Measurements from ENCODE around the gene PFDN1.

The PFDN1 gene

DNA sequence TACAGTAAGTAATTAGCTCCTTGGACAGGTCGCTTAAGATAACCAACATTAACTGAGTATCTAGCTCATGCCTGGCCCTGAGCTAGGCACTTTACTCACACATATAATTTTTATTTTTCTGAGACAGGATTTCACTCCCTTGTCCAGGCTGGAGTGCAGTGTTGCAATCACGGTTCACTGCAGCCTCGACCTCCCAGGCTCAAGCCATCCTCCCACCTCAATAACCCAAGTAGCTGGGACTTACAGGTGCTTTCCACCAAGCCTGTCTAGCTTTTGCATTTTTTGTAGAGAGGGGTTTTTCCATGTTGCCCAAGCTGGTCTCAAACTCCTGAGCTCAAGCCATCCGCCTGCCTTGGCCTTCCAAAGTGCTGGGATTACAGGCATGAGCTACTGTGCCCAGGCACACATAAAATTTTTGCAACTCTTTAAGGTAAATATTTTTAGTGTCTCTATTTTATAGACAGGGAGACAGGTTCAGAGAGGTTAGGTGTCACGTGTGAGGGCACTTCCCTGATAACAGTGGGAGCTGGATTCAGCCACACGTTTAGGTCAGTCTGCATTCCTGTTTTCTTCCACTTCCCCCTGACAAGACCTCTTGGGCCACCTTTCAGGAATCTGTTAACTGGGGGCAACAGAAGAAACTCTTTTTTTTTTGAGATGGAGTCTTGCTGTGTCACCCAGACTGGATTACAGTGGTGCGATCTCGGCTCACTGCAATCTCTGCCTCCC lies 25.3 kb upstream of the PFDN1 start:
- no peak for DNase-seq (ENCODE audit: low read depth in 3 of 3)

DNA sequence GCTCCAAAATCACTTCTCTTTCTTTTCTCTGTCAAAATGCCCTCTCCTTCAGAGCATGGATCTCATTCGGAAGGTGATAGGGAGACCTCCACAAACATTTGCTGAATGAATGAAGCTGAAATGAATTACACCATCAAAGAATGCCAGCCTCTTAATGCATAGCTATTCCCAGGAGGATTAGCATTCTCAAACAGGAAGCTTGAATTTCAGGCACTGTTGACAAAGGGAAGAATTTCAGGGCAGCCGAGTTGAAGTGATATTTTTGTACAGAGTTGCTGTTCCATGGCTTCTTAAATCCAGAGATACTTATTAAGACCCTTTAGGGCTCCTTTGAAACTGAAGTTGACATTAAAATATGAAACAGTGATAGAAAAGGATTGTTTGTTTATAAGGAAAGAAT lies 24.7 kb upstream of the PFDN1 start:
- no peak for DNase-seq (ENCODE audit: low read depth in 3 of 3)

DNA sequence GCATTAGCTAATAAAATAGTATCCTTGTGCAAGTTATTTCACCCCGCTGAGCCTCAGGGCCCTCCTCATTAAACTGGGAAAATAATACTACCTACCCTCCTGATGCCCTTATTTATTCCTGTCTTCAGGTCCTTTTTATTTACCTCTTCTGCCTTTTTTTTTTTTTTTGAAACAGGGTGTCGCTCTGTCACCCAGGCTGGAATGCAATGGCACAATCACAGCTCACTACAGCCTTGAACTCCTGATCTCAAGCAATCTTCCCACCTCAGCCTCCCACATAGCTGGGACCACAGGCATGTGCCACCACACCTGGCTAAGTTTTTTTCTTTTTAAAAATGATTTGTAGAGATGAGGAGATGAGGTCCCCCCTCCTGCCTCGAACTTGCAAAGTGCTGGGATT lies 22.6 kb upstream of the PFDN1 start:
- no peak for DNase-seq (ENCODE audit: low read depth in 3 of 3)

DNA sequence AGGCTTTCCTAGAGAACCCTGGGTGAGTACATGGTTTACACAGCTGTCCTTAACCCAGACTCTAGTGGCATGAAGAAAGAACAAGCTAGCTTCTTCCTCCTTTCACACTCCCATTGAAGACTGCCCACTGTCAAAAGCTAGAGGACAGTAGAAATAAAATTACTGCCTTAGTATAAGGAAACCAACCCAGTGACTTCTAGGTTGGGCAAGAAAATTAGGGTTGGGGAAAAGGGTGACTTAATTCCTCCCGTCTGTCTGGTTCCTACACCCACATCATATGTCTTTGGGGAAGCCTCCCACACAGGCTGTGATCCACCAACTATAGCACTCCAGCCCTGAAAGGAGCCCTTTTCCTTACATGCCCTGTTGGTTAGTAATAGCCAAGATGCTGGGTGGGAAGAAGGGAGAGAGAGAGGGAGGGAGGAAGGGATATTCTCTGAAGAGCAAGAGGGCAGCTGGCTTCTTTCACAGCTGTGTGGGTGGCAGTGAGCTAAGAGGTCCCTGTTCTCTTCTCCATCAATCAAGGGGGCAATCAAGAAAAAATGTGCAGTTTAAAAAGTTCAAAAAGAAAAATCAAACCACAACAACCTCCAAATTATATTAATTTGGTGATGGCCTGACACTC lies 21.8 kb upstream of the PFDN1 start:
- no peak for DNase-seq (ENCODE audit: low read depth in 3 of 3)

DNA sequence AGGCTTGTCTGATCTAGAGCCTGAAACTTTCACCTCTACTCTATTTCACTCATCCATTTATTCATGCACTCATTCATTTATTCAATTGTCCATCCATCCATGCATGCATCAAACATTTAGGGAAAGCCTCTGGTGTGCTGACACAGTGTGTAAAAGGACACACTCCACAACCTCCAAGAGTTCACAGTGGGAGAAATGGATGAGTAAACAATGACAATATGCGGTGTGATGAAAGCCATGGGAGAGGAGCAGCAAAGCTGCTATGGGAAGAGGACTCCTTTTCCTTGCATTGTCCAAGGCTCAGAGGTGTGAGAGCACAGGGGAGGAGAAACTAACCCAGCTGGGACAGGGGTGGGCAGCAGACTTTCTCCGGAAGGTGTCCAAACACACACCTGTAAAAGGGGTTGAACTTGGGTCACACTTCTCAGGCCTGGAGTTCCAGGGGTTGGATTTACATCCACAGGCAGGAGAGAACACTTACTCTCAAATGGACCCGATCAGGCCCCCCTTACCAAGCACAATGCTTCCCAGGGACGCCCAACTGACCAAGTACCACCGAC lies 21.2 kb upstream of the PFDN1 start:
- DNase-seq (ENCODE audit: low read depth in 3 of 3), result no peak

DNA sequence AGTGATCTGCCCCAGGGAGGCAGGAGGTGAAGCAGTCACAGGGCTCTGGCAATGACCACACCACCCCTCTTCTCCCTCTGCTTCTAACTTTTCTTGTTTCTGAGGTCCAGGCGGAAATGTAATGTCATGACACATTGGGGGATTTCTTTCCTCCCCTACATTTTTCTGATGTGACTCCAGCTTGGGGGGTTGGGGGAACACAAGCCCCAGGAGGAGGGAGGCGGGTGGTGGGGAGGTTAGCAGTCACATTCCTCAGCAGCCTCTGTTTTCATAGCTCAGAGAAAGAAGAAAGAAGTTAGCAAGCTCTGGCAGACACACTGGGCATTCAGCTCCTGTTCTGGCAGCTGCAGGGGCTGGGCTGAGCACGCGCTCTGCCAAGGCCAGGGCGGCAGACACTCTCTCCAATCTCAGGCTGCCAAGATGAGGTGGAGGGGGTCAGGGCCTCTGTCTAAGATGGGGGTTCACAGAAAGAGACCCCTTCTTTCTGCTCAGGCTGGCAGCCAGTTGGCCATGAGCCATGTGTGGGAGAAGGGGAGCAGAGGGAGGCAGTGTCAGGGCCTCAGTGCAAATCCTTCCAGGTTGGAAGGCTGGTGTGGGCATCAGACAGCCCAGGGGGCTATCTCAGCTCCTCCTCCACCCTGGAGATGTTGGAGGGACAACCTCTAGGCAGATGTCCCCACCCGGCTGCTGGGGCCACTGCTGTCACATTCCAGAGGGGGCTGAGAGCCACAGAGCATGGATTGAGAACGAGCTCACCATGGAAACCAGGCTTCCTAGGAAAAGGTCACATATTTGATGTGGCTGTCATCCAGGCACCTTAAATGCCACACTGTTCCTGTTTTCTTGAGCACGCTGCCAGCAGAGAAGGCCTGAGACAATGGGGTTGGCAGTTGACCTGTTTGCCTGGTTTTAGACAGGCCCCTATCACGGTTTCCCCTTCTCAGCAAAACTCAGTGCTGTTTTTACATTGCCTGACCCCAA lies 20.1 kb upstream of the PFDN1 start:
- DNase-seq (ENCODE audit: low read depth in 3 of 3), result no peak

DNA sequence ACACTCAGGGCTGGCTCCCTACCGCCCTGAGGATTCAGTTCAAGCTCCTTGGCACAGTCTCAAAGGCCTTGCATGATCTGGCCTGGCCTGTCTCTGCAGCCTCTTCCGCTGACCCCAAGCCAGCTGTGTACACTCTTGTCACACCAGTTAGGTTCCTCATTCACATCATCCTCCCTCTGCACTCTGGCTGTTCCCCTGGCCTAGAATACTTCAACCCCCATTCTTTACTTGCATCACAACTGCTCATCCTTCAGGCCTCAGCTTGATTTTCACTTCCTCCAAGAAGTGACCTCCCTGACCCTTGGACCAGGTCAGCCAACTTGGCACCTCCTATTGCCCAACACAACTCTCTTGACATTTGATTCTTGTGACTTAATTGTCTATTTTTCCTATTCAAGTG lies 18.9 kb upstream of the PFDN1 start:
- DNase-seq (ENCODE audit: low read depth in 3 of 3), result no peak

DNA sequence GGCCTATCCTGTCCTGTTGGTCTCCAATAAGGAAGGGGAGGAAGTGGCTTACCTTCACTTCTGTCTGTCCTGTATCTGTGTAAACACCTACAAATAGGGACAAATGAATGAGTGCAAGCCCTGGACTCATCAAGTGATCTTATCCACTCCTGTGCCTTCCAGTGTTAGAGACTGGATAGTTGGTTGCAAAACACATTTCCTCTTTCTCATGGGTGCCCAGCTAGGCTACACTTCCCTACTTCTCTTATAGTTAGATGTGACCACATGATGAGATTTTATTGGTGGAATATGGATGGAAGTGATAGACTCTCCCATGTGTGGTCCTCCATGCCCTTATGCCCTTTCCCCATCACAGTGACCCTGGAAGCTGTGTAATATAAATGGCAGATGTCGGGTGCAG lies 16.9 kb upstream of the PFDN1 start:
- no peak for DNase-seq (ENCODE audit: low read depth in 3 of 3)

DNA sequence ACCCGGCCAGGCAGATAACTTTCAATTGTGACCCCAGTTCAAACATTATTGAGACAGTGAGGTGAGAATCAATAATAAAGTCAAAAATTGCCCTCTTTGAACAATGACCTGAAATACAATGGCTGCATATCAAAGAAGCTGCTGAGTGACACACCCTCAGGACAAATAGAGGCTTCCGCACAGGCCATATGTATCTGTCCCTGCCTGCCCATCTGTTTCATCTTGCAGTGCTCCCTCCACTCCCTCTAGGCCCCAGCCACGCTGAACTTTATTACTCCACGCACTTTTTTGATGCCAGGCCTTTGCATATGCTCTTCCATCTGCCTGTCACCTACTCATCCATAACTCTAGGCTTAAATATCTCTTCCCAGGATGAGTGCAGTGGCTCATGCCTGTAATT lies 15.9 kb upstream of the PFDN1 start:
- DNase-seq (ENCODE audit: low read depth in 3 of 3), result no peak

DNA sequence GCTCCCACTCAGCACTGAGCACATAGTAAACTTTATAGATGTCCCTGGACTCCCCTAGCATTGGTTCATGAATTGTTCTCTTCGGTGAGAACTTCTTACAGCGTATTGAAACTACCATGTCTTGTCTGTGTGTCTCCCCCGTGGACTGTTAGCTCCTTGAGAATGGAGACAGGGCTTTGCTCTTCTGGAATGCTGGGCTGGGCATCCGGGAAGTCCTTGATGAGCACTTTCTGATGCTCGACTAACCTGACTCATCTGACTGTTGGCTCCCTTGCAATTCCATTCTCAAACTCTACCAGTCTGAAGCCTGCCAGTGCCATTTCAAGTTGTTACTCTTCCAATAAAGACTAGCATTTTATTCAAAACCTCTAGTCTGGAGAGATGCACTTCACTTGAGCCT lies 15.0 kb upstream of the PFDN1 start:
- no peak for DNase-seq (ENCODE audit: low read depth in 3 of 3)

DNA sequence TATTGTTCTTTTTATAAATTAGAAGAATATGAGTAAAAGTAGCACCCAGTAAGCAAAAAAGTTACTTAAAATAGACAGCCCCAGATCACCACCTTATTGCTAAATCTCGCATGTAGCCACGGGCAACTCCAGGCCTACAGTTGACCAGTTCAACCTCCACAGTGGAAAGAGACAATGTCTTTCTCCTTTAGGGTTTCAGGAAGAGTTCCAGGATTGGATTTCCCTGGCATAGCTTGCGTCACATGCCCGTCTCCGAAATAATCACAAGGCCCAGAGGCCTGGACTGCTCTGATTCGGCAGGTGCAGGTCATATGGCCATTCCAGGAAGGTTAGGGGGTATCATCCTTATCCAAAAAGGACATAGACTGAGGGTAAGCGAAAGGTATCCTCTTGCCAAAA lies 9.9 kb upstream of the PFDN1 start:
- DNase-seq (ENCODE audit: low read depth in 3 of 3), result no peak

DNA sequence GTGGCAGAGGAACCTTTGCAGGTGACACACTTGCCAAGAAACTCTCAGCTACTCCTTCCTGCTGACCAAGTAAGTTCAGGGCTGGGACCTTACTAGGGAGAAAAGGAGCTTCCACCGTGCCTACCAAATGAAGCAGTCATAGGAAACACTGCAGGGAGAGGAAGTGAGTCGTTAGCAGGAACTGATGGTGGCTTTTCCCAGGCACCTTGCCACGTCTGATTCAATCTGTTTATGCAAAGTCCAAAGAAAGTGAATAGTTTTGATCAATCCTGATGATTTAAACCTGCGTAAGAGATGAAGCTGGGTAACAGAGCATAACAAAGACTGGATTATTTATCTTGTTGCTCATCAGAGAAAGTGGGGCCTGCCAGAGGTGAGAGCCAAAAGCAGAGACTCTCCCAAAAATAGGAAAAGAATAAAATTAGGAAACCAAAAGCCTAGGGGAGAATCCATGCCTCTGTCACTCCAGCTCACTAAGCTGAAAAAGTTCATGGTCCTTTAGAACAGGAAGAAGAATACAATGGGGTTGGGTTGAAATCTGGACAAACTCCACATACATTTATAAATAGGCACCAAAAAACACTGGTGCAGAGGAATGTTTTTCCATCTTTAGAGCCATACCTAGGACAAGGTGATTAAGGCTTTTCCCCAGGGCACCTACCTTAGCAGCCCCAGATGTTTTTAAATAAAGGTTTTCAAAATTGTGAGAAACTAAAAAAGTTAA lies 9.3 kb upstream of the PFDN1 start:
- DNase-seq (ENCODE audit: low read depth in 3 of 3), result no peak

DNA sequence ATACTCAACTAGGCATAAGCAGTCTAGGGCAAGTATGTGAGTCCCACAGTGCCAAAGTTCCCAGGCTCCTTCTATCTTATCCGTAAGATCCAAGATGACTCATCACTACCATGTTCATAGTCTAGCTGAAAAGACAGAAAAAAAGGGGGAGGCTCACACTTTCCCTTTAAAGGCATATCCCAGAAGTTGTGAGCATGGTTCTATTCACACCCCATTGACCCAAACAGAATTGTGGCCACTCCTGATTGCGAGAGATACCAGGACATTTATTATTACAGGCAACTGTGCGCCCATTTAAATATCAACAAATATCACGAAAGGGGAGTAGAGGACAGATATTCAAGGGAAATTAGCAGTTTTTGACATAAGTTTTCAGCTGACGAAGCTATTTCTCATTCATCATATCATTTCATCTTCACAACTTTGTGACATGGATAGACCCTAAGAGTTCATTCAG lies 8.1 kb upstream of the PFDN1 start:
- DNase-seq (ENCODE audit: low read depth in 3 of 3), result no peak

DNA sequence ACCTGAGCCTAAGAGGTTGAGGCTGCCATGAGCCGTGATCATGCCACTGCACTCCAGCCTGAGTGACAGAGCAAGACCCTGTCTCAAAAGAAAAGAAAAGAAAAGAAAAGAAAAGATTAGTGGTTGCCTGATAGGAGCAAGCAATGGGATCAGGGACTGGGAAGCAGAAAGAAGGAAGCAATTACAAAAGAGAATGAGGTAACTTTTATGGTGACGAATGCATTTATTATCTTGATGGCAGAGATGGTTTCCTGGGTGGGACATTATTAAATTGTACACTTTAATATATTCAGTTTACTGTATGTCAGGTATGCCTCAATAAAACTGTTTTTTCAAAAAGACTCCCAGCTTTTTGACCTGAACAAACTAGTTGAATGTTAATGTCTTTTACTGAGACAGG lies 7.5 kb upstream of the PFDN1 start:
- DNase-seq (ENCODE audit: low read depth in 3 of 3), result no peak

DNA sequence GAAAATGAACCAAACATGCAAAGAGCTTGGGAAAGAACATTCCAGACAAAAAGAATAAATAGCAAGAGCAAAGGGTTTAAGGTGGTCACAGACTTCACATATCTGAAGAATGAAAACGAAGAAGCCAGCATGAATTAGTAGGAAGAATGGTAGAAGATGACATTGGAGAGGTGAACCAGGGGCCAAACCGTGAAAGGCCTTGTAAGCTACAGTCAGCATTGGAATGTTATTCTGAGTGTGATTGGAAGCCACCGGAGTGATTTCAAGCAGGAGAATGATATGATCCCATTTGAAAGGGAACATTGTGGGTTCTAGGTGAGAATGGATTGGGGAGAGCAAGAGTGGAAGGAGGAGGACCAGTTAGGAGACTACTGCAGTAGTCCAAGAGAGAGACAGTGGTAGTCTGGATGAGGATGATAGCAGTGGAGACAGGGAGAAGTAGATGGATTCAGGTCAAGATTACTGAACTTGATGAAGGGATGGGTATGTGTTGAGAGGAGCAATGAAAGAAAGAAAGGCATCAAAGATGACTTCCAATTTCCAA lies 6.9 kb upstream of the PFDN1 start:
- DNase-seq (ENCODE audit: low read depth in 3 of 3), result no peak

DNA sequence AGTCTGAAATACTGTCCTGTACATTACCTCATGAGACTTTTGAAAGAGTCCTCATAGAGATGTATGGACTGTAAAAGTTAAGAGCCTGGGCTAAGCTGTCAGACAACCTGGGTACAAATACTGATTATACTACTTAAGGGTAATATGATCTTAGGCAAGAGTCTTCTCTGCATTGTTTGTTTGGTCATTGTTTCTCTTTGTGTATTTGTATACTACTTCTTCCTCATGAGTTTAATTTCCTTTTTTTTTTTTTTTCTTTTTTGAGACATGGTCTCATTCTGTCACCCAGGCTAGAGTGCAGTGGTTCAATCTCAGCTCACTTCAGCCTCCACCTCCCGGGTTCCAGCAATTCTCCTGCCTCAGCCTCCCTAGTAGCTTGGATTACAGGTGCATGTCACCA lies 2.6 kb upstream of the PFDN1 start:
- no peak for DNase-seq (ENCODE audit: low read depth in 3 of 3)

DNA sequence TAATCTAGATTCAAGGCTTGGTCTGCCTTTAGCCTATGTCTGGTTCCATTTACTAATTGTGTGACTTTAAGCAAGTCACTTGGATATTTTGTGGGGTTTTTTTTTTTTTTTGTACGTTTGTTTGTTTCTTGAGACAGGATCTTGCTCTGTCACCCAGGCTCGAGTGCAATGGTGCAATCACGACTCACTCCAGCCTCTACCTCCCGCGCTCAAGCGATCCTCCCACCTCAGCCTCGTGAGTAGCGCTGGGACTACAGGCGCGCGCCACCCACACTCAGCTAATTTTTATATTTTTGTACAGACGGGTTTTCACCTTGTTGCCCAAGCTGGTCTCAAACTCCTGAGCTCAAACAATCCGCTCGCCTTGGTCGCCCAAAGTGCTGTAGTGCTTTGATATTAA lies 1.1 kb upstream of the PFDN1 start:
- no peak for DNase-seq (ENCODE audit: low read depth in 3 of 3)

DNA sequence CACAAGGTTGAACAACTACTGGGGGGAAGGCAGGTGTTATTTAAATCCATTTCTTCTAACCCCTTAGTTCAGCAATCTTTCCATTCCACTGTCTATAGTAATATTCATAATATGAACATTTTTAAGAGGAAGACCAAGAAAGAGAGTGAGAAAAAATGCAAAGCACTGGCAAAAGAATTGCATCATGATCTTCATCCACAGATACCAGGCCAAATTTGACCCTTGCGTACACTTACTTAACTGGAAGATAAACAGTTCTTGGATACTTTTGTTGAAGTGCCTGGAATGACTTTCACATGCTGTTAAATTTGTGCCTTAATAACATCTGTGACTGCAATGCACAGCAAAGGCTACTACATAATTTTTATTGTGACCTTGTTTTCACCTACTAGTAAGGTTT lies 1.8 kb downstream of the PFDN1 start:
- DNase-seq (ENCODE audit: low read depth in 3 of 3), result no peak

DNA sequence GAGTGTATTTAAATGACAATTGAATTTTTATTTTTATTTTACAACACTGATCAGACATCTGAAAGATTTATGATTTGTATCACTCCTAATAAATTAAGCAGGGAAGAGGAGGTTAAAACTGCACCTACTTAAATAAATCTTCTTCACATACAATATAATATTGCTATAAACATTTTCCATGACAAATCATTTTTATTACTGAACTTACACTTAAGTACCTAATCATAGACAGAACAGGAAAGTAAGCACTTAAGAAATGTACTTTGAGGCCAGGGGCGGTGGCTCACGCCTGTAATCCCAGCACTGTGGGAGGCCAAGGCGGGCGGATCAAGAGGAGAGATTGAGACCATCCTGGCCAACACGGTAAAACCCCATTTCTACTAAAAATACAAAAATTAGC lies 3.8 kb downstream of the PFDN1 start:
- DNase-seq (ENCODE audit: low read depth in 3 of 3), result no peak

DNA sequence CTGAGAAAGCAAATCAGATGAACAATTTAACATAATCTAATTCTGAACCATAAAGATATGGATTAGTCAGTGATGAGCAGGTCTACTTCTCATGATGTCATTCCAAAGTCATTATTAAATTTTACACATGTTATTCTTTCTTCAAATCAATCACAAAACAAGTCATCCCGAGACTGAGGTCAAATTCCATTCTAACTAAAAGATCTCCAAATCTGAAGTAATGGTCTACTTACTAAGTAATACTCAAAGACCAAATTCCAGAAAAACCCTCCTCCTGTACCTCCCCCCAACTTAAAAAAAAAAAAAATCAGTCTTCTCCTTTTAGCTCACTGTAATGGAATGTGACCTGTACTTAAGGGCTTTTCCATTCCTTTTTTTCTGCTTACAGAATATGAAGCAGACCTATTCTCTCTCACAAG lies 4.7 kb downstream of the PFDN1 start:
- DNase-seq (ENCODE audit: low read depth in 3 of 3), result no peak

DNA sequence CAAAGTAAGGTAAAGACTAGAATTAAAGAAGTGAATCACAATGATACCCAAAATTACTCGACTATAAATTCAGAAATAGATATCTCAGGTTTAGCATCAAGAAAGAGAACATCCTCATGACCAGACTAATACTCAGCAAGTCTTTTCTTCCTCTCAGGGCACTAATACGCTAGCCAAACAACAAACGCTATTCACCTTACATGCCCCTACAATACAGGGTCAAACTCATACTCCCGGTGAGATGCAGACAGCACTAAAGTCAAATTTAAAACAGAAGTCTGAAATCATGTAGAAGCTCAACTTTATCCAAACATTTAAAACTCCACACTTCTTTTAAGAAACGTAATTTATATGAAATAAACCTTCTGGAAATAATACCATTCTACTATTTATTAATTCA lies 5.6 kb downstream of the PFDN1 start:
- no peak for DNase-seq (ENCODE audit: low read depth in 3 of 3)

Data from stimulated activated CD4-positive, alpha-beta T cell treated with anti-CD3 and anti-CD28 coated beads, TNF-alpha, amount 100 ng/mL, for 4 hours (primary cell).